Measurements from ENCODE around the gene ARF1.

Gene ARF1

DNA sequence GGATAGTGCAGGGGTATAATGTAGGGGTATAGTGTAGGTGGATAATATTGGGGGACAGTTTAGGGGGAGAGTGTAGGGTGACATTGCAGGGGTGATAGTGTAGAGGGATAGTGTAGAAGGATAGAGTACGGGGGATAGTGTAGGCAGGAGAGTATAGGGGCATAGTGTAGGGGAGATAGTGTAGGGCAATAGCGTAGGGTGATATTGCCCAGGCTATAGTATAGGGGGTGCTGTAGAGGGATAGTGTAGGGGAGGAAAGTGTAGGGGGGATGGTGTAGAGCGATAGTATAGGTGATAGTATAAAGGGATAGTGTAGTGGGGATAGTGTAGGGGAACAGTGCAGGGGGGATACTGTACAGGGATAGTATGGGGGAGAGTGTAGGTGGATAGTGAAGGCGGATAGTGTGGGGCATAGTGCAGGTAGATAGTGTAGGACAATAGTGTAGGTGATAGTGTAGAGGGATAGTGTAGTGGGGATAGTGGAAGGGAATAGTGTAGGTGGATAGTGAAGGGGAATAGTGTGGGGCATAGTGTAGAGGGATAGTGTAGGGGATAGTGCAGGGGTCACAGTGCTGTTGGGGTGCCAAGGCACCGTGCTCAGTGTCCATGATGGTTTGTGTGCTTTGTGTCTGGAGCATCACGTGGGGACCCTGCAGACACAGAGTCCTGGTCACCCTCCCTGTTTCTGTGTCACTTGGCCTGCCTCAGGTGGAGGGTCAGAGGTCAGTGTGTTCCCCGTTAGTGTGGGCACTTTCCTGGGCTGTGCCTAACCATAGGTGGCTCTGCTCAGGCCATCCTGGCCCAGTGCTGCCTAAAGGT, 10.5 kb upstream of the ARF1 start:
- no peak for DNase-seq

GRCh38 chr1:228072658-228073043, 9.9 kb upstream of the ARF1 start:
- no peak for DNase-seq

GRCh38 chr1:228073061-228073856, 9.2 kb upstream of the ARF1 start:
- DNase-seq, result no peak

DNA sequence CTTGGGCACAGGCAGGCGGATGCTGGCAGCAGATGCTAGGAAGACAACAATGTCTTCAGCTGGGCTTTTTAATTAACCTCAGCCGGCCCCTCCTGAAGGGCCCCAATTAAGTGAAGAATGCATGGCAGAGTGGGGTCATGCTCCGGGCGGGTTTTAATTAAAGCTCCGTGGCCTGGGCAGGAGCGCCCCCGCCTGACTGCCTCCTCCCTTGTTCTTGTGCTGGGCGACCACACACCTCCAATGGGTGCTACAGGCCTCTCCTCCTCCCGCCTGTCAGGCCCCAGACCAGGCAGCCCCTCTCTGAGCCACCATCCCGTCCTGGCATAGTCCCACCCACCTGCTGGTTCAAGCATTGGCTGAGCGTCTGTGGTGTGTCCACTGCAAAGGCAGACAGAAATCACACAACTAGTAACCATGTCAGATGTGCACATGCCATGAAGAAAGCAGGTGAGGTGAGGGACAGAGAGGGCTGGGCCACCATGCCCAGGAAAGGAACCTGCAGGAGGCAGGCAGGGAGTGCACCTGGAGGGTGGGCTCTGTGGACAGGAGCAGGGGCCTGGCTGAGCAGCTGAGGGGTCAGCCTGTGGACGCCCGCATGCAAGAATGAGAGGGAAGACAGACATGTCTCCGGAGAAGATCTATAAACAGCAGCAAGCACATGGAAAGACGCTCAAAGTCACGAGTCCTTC, 8.5 kb upstream of the ARF1 start:
- no peak for DNase-seq

GRCh38 chr1:228074954-228075730, 7.4 kb upstream of the ARF1 start:
- DNase-seq, result no peak

DNA sequence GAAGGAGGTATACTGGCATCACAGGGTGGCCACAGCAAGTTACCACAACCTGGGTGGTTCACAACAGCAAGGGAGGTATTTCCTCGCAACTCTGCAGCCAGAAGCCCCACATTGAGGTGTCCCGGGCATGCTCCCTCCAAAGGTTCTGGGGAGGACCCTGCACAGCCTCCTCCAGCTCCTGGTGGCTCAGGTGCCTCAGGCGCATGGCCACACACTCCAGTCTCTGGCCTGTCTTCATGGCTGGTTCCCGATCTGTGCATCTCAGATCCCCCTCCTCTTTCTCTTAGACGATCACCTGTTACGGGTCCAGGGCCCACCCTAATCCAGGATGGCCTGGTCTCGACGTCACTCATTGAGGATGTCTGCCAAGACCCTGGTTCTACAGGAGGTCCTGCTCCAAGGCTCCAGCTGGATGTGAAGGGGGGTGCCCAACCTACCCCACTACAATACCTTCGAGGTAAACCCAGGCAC, 6.7 kb upstream of the ARF1 start:
- DNase-seq, result no peak

- DNase-seq, result no peak
These were observed 5.6 kb upstream of the ARF1 start for GRCh38 chr1:228076796-228077430.

- no peak for DNase-seq
These were observed 4.8 kb upstream of the ARF1 start for GRCh38 chr1:228077565-228078330.

DNA sequence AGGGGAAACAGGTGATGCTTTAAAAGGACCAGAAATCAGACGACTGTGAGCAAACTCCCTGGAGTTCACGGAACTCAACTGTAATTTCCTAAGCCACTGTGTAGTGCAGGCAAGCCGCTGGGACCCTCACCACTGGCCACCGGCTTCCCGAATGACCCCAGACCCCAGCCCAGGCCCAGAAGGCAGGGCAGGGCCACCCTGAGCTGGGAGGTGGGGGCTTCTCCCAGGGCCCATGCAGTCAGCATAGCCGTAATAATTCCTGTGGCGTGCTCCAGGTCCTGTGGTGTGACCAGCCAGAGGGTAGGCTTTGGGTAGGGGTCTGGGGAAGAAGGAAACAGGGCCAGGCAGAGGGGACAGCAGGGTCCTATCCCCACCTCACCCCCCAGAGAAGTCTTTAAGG, 3.5 kb upstream of the ARF1 start:
- no peak for DNase-seq

- no peak for DNase-seq
These were observed 2.8 kb upstream of the ARF1 start for GRCh38 chr1:228079601-228080263.

DNA sequence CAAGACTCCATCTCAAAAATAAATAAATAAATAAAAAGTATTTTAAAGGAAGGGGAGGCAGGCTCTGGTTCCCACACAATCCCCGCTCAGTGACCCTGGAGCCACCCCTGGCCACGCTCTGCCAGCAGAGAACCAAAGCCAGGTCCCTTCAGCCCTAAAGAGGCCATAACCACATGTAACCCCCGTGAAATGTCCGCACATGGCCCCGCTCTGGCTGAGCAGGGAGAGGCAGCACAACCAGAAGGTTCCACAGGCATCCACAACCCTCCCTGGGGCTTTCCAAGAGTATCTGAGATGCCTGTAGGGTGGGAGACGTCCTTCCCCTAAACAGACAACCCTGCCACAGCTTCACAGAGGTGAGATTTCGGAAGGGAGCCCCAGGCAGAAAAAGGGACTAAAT, 1.4 kb upstream of the ARF1 start:
- no peak for DNase-seq

GRCh38 chr1:228081578-228082213, 812 bp upstream of the ARF1 start:
- DNase-seq, result no peak

- no peak for DNase-seq
These were observed 686 bp downstream of the ARF1 start for GRCh38 chr1:228082918-228083870.

DNA sequence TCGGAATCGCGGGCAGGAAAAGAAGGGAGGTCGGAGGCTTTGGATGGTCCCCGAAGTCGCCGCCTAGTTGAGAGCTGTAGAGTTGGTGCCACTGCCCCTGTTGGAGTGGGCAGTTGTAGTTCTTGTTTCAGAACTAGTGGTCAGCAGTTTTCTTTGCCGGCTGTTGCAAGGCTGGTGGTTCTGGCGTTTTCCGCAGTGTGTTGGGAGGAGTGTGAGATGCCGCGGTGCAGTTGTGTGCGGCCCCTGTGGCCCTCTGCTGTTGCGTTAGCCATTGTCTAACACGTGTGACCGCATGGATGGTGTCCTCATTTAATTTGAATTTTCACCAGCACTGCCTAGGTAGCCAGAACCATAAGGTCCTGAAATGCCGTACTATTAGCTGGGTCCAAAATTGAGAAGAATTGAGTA, 1.4 kb downstream of the ARF1 start:
- DNase-seq, result no peak

- DNase-seq, result no peak
These were observed 1.8 kb downstream of the ARF1 start for GRCh38 chr1:228084325-228084724.

GRCh38 chr1:228084797-228085196, 2.3 kb downstream of the ARF1 start:
- DNase-seq, result no peak

DNA sequence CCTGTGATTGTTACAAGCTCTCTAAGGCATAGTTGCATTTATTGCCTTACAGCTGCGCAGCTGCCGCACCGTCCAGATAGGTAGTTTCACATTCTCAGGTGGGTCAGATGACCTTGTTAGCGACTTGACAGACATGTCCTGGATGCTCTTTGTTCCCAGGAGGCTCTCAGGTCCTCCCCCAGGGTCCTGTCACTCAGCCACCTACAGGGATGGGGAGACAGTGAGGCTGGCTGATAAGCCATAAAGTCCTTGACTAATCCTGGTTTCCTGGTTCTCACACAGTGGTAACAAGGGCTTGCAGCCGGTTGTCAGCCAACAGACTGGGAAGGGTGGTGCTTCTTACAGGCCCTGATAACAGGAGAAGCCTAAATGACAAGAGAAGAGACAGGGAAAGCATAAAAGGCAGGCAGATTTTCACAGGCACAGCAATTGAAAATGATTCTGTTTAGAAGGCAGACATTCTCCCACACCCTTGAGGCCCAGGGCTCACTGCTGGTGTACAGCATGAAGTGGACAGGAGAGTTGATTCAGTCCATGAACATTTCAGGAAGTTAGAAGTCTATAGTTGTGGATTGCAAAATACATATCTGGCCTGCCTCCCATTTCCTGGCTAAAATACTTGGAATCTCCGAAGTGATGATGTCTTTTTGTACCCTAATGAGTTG, 2.9 kb downstream of the ARF1 start:
- no peak for DNase-seq

DNA sequence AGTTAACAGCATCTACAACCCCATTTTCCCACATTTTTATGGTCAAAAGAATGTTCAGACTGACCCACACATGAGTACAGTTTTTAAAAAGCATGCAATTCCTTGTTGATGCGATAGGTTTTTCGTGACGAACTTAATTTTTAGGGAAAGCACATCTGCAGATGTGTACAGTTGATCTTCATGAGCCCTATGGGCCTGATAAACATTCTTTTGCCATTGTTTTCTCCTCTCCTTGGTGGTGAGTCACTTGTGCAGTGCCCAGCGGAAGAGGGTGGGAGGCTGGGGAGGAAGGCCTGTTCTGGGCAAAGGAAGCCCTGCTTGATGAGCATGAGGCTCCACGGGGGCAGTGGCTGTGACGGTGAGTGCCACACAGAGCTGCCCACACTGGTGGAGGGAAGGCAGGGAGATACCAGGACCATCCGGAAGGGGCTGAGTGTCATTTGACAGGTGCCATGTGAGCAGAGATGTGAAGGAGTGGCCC, 5.3 kb downstream of the ARF1 start:
- DNase-seq, result peak in 1 of 2 experiments; percentile 19
